HG03159 (cell line): ENCODE results near the gene PICK1.

Source experiments
- ATAC-seq: cut with Tn5 transposase; IDR thresholded peaks from one replicate; pipeline ENCODE4 v1.9.1; 2021; ENCODE audit warnings: mild to moderate bottlenecking, moderate library complexity; ENCODE audit not compliant: unreplicated experiment

PICK1 gene

DNA sequence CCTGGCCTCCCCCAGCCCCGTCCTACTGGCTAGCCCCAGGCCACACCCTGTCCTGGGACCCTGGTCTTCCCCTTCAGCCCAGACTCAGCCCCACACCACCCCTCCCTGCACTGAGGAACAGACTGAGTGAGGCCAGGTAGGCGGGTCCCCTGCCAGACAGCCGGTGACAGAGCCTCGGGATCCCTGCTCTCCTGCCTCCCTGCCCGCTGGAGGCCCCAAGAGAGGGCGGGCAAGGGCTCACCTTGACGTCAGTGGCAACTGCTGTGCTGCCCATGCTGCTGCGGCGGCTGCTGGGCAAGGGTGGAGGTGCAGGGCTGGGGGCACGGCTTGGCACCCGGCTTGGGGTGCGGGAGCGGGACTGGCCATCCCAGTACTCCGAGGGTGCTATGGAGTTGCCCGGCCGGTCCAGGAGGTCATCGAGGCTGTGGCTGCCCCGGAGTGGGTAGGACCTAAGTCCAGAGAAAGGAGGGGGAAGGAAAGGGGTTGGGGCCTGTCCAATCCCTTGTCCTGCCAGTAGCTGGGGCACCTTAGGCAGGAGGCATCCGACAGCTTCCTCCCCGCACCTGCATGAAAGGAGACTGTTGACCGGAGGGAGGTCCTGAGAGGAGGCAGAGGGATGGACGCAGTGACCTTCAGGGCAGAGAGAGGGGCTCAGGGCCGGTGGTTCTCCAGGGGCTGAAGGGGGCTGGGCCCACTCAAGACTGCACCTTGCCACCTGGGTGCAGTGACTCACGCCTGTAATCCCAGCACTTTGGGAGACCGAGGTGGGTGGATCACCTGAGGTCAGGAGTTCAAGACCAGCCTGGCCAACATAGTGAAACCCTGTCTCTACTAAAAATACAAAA is 29.0 kb downstream of the PICK1 start:
- ATAC-seq: no peak

DNA sequence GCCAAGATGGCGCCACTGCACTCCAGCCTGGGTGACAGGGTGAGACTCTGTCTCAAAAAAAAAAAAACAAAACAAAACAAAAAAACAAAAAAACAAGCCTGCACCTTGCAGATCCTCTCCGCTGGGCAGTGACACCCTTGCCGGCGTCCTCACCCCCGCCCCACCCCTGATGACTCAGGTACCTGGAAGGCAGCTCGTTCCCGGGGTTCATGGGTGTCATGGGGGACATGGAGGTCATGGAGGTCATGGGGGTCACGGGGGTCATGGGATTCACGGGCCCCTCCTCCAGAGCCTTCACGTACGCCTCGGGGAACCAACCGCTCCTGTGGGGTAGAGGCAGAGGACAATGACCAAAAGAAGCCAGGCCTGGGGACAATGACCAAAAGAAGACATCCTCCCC is 29.7 kb downstream of the PICK1 start:
- ATAC-seq: no peak

- no peak for ATAC-seq
Measured at GRCh38 chr22:38087855-38088254, 30.7 kb downstream of the PICK1 start.

DNA sequence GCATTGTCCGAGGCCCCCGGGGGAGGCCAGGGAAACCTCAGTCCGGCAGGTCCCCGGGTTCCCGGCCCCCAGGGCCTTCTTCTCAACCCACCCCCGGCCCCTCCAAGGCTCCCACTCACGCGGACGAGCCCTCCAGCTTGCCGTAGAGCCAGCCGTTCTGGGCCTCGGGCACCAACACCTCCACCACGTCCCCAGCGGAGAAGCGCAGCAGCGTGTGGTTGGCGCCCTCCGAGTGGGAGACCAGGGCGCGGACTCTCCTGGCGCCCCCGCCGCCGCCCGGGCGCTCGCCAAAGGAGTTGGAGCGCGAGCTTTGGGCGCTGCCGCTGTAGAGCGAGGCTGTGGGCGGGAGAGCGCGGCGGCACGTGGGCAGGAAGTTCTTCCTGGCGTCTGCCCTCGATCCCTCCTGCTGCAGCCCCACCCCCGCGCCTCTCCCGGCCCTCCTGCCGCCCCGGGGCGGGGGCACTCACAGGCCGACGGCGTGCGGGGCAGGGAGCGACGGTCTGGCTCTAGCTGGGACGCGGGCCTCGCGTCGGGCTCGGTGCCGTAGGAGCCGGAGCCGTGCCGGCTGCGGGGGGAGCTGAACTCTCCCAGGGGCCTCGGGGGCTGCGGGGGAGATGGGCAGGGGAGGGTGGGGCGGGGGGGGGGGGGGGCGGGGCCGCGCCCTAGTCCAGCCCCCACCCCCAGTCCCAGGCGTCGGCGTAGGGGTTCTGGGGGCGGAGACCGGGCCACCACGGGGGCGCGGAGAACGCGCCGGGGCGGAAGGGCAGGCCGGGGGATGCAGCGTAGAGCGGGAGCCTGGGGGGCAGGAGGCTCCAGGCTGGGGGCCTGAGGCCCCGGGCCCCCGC is 31.6 kb downstream of the PICK1 start:
- ATAC-seq: no peak

DNA sequence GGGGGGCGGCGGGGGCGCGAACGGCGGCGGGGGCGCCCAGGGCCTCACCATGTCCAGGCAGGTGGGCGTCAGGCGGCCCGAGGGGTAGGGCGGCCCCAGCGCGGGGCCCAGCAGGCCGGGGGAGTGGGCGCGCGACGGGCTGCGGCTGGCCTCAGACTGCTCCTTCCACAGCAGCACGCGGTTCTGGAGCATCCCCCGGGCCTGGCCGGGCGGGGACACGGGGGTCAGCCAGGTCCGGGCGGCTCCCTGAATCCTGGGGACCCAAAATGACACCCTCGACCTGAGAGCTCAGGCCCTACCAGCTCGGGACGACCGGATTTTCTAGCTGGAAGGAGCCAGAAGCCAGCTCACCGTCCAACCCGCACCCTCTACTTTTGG is 32.3 kb downstream of the PICK1 start:
- no peak for ATAC-seq

- no peak for ATAC-seq
Measured at GRCh38 chr22:38097058-38097457, 39.9 kb downstream of the PICK1 start.

DNA sequence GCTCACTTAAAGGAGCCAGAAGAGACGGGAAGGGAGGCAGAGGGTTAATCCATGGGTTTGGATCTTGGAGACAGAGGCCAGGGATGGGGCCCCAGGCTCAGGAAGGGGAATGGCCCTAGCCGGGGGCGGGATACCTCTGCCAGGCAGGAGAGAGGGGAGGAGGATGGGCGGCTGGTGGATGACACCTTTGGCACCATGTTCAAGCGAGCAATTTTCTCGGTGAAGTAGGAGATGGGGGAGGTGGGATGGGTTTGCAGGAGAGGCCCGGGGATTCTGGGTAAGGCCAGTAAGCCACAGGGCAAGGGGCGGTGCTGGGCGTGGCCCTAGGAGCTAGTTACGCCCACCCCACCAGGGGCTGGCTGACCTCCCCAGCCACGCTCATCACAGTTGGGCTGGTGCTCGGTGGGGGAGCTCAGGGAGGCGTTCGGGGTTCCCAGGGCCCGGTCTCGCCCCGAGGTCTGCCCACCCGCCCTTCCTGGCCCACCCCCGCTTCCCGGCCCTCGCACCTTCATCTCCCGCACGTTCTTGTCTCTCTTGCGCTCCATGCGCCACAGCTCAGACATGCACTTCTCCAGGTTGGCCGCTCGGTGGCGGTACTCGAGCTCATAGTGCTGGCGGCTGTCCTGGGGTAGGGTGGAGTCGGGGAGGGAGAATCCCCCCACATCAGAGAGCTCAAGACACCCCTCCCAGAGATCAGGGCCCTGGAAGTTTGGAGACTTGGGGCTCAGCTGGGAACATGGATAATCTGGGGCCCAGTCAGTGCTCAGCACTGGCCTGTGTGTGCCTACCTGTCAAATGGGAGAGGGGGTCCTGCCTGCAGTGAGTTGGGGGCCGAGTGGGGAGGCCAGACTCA is 40.6 kb downstream of the PICK1 start:
- no peak for ATAC-seq

DNA sequence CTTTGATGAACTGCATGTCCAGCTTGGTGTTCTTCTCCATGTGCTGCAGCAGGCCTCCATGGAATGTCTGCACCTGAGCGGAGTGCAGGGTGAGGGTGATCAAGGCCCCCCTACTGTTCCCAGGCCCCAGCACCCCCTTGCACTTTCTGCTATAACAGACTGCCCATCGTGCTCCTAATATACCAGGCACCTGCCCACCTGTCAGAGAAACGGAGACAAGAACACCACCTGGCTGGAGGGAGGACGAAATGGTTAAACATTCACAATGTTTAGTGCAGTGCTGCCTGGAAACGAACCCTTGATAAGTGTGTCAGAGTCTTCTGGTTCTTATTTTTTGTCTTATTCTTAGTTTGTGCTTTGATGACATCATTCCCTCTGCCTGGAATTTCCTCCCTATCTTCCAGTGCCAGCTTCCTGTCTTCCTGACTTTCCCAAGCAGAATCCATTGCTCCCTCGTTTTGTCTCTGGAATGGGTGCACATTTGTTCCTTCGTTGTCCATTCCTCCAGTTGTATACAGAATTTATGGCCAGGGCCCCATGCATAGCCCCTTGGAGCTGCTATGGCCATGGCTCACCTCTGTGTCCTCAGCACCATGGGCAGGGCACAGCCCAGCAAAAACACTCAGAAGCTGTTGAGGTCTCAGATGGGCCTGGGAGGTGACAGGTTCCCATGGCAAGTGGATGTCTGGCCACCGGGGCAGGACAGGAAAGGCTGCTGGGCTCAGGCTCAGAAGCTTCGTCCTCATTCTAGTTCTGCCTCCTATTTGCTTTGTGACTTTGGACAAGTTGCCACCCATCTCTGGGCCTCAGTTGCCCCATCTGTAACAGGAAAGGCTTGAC is 41.4 kb downstream of the PICK1 start:
- ATAC-seq: no peak

GRCh38 chr22:38103641-38104040 is 46.4 kb downstream of the PICK1 start:
- ATAC-seq: no peak

- no peak for ATAC-seq
Measured at GRCh38 chr22:38104084-38104483, 46.9 kb downstream of the PICK1 start.

DNA sequence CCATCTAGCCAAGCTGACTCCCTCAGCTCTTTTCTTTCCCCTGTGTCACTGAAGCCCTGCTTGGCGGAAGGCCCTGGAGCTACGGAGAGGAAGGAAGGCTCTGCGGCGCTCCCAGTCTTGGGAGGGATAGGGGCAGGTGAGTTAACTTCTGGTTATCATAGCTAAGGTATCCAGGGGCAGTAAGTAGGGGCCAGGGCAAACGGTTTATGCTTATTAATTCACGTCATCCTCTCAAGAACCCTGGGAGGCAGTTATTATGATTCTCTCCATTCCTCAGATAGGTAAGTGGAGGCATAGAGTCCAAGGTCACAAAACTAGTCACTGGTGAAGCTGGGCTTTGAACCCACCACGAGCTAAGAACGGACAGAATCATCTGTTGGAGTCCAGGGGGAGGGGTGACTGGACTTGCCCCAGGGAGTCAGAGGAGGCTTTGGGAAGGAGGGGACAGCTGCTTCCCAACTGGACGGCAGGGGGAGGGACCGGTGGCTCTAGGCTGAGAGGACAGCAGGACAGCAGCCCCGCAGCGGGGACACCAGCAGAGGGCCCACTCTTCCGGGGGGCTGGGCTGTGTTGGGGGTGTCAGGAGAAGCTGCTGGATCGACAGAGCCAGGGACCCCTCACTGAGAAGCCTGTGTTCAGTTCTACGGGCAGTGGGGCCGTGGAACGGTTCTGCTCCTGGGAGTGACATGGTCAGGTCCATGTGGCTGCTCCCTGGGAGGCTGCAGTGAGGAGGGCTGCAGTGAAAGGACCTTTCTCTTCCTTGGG is 49.8 kb downstream of the PICK1 start:
- ATAC-seq: no peak

DNA sequence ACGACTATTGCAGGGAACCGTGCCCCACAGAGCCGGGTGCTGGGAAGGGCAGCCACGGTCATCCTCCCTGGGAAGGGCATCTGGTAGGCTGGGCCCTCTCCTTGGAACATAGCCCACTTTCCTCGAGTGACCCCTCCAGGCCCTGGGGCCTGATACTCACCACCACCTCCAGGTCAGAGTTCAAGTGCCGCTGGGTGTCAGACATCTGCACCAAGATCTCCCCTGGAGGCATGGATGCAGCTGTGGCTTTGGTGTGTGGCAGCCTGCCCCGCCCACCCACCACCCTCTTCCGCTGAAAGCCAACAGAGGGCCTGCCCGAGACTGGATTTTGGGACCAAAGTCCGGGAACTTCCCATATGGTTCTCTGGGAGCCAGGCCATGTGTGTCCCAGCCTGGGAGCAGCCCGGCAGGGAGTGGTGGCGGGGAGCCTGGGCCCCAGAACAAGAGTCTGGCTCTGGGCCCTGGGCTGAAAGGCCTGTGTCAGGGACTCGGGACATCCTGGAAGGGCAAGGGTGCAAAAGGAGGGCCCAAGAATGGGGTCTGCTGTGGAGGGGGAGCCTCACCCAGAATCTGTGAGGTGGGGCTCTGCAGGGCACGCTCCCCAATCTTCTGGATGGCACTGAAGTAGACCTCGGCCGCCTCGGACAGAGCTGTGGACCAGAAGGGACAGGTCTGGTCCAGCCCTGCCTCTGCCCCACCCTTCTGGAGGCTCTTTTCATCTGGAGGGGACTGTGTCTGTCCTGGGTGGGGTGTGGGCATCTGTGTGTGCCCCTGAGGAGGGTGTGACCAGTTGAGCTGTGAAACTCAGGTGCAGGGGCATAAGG is 50.7 kb downstream of the PICK1 start:
- ATAC-seq: no peak

DNA sequence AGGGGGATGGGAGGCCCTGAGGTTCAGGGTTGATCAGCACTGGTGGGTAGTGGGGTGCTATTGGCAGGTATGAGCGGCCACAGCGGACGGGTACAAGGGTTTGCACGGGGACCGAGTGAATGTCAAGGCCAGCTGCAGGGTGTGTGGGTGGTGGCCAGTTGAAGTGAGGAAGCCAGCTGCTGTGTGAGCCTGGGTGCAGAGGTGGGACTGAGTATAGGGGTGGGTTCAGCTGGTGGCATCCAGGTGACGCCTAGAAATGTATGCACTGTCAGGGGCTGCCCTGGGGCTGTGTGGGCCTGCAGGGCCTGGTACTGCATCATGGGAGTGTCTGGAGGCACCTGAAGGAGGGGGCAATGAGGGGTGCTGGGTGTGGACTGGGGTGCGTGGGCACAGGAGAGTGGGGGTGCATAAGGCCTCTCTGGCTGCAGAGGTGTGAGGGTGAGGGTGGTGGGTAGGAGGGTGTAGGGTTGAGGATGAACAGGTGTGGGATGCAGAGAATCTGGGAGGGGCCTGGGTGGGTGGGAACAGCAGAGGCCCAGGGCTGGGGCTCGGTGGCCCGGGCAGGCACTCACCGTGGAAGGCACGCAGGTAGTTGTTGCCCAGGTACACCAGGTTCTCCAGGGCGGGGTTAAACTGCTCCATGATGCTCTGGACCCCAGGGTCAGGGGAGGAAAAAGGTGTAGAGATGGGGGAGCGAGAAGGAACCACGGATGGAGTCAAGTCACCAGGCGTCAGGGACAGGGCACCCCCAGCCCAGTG is 51.5 kb downstream of the PICK1 start:
- no peak for ATAC-seq

DNA sequence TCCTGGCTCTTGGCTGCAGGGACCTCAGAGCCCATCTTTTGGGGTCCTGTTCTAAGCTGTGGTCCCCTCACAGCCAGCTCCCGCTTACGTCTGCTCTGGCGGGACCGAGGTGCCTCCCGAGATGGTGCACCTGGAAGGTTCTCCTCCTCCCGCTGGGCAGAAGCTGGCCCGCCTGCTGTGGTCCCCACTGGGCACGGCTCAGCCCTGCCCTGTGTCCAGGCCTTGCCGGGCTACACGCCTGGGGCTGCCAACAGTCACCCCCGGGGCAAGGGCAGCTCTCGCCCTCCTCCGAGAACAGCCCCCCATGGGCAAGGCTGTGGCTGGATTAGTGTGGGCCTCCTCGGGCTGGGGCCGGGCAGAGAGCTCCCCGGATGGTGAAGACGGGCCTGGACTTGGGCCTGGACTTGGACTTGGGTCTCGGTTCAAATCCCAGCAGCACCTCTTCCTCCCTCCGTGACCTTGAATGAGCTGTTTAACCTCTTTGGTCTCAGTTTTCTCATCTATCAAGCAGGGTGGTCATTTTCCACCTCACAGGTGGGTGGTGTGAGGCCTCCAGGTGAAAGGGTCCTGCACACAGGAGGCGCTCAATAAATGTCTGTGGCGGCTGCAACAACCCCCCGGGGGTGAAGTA is 52.3 kb downstream of the PICK1 start:
- ATAC-seq: no peak

GRCh38 chr22:38110008-38110862 is 53.0 kb downstream of the PICK1 start, which contains the start of gene BAIAP2L2:
Gene BAIAP2L2 (minus strand): TSS chr22:38110684. CDS start chr22:38110525, 159 bp downstream.
- no peak for ATAC-seq
